ENCODE measurements around the gene UMODL1. TPM values are rescaled to one million over a fixed set of nuclear protein-coding genes. Genes with fewer than 3 reads are reported as not detected.

The UMODL1 gene
- total RNA-seq, 1 experiment from 2014 or later: not detected

DNA sequence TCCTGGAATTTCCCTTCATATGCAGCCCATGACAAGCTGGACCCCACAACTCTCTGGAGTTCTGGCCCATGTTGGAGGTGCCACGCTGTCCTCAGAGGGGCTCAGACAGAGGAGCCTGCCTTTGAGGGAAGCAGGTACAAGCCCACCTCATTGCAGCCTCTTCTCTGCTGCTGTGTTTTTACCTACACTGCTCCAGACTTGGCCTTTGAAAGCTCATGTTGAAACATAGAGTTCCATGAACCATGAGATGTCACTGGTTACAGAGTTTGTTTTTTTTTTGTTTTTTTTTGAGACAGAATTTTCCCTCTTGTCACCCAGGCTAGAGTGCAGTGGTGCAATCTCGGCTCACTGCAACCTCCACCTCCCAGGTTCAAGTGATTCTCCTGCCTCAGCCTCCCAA is 38.9 kb upstream of the UMODL1 start:
- Mint-ChIP-seq H3K27me3 (ENCODE audit: unreplicated experiment) (peaks cover 46% of the 10 kb centered on the region), H3K36me3 (ENCODE audit: insufficient read depth, unreplicated experiment) (no peaks in the 10 kb centered on the region), H3K27ac (ENCODE audit: unreplicated experiment) (no peak overlapping the region), H3K9me3 (ENCODE audit: low read depth, unreplicated experiment) (no peaks in the 10 kb centered on the region), H3K4me3 (ENCODE audit: low read depth, unreplicated experiment) (no peak overlapping the region), H3K4me1 (ENCODE audit: low read depth, unreplicated experiment) (no peaks in the 10 kb centered on the region)
- BruUV-seq (replicated peaks): no TSS peak
- intact Hi-C loops (cut with micrococcal nuclease; ENCODE audit: unreplicated experiment): no loop called here
- no peak for TF ChIP-seq CTCF (IDR thresholded peaks at IDR 0.05; ENCODE audit: unreplicated experiment)
- DNase-seq: no peak
- CTCF ChIA-PET: no interaction called here

GRCh38 chr21:42032968-42033367 is 38.1 kb upstream of the UMODL1 start:
- Mint-ChIP-seq H3K27ac (ENCODE audit: unreplicated experiment) (no peak overlapping the region), H3K4me3 (ENCODE audit: low read depth, unreplicated experiment) (no peak overlapping the region), H3K9me3 (ENCODE audit: low read depth, unreplicated experiment) (no peaks in the 10 kb centered on the region), H3K27me3 (ENCODE audit: unreplicated experiment) (peaks cover 39% of the 10 kb centered on the region), H3K36me3 (ENCODE audit: insufficient read depth, unreplicated experiment) (no peaks in the 10 kb centered on the region), H3K4me1 (ENCODE audit: low read depth, unreplicated experiment) (no peaks in the 10 kb centered on the region)
- BruUV-seq (replicated peaks): no TSS peak
- CTCF ChIA-PET: no interaction called here
- DNase-seq: no peak
- intact Hi-C loops (cut with micrococcal nuclease; ENCODE audit: unreplicated experiment): no loop called here
- TF ChIP-seq CTCF (IDR thresholded peaks at IDR 0.05; ENCODE audit: unreplicated experiment): no peak

DNA sequence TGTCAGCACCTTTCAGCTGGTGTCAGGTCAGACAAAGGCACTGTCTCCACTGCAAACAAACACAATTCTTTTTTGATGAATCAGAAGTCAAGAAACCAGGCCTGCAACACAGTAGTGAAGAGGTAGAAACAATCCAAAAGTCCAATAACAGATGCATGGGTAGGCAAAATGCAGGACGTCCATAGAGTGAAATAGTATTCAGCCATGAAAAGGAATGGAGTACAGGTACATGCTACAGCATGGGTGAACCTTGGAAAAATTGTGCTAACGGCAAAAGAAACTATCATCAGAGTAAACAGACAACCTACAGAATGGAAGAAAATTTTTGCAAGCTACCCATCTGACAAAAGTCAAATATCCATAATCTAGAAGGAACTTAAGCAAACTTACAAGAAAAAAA is 34.8 kb upstream of the UMODL1 start:
- no peak overlapping the region for H3K27ac Mint-ChIP-seq (ENCODE audit: unreplicated experiment)
- no TSS peak for BruUV-seq (replicated peaks)
- peaks cover 5% of the 10 kb centered on the region for H3K36me3 Mint-ChIP-seq (ENCODE audit: insufficient read depth, unreplicated experiment)
- TF ChIP-seq CTCF (IDR thresholded peaks at IDR 0.05; ENCODE audit: unreplicated experiment): no peak
- DNase-seq: no peak
- no peak overlapping the region for H3K4me3 Mint-ChIP-seq (ENCODE audit: low read depth, unreplicated experiment)
- intact Hi-C loops (cut with micrococcal nuclease; ENCODE audit: unreplicated experiment): no loop called here
- peaks cover 35% of the 10 kb centered on the region for H3K27me3 Mint-ChIP-seq (ENCODE audit: unreplicated experiment)
- CTCF ChIA-PET: no interaction called here
- no peaks in the 10 kb centered on the region for H3K9me3 Mint-ChIP-seq (ENCODE audit: low read depth, unreplicated experiment)
- H3K4me1 Mint-ChIP-seq (ENCODE audit: low read depth, unreplicated experiment): peaks cover 11% of the 10 kb centered on the region

DNA sequence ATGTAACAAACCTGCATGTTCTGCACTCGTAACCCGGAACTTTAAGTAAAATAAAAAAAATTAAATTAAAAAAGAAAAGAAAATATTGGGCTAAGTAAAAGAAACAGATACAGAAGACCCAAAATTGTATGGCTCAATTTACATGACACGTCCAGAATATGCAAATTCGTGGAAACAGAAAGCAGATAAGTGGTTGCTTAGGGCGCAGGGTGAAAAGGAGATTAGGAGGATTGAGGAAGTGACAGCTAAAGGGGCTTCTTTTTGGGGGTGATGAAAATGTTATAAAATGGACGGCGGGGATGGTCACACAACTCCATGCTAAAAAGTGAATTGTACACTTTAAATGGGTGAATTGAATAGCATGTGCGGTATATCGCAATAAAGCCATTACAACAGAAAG is 33.6 kb upstream of the UMODL1 start:
- Mint-ChIP-seq H3K4me1 (ENCODE audit: low read depth, unreplicated experiment) (peaks cover 11% of the 10 kb centered on the region), H3K27ac (ENCODE audit: unreplicated experiment) (no peak overlapping the region), H3K36me3 (ENCODE audit: insufficient read depth, unreplicated experiment) (peaks cover 5% of the 10 kb centered on the region), H3K27me3 (ENCODE audit: unreplicated experiment) (peaks cover 30% of the 10 kb centered on the region), H3K9me3 (ENCODE audit: low read depth, unreplicated experiment) (no peaks in the 10 kb centered on the region), H3K4me3 (ENCODE audit: low read depth, unreplicated experiment) (no peak overlapping the region)
- TF ChIP-seq CTCF (IDR thresholded peaks at IDR 0.05; ENCODE audit: unreplicated experiment): no peak
- intact Hi-C loops (cut with micrococcal nuclease; ENCODE audit: unreplicated experiment): no loop called here
- no peak for DNase-seq
- CTCF ChIA-PET: no interaction called here
- BruUV-seq (replicated peaks): no TSS peak

DNA sequence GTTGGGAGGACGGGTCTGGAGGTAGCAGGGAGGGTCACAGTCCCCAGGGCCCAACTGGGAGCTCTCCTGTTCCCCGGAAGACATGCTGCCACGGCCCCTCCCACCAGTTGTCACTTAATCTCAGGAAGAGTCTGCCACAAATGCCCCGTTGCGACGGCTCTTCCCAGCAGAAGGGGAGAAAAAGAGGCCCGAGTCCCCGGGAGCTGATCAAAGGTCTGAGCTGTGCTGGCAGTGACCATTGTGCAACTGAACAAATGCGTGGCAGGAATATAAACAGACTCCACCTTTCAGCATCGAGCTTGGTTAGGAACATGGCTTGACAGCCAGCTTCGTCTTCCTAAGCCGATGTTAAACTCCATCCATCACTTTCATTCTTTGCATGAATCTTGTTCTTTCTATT is 33.2 kb upstream of the UMODL1 start:
- CTCF ChIA-PET: no interaction called here
- no peak for TF ChIP-seq CTCF (IDR thresholded peaks at IDR 0.05; ENCODE audit: unreplicated experiment)
- Mint-ChIP-seq H3K27ac (ENCODE audit: unreplicated experiment) (no peak overlapping the region), H3K9me3 (ENCODE audit: low read depth, unreplicated experiment) (no peaks in the 10 kb centered on the region), H3K4me1 (ENCODE audit: low read depth, unreplicated experiment) (peaks cover 11% of the 10 kb centered on the region), H3K36me3 (ENCODE audit: insufficient read depth, unreplicated experiment) (peaks cover 5% of the 10 kb centered on the region), H3K4me3 (ENCODE audit: low read depth, unreplicated experiment) (no peak overlapping the region), H3K27me3 (ENCODE audit: unreplicated experiment) (peaks cover 30% of the 10 kb centered on the region)
- BruUV-seq (replicated peaks): no TSS peak
- DNase-seq: no peak
- intact Hi-C loops (cut with micrococcal nuclease; ENCODE audit: unreplicated experiment): no loop called here
